G401 (cell line): ENCODE data around the gene NMNAT3. TPM values are rescaled to one million over a fixed set of nuclear protein-coding genes. Genes with fewer than 3 reads are reported as not detected.

Experiments
- DNase-seq: peaks from one replicate; pipeline ENCODE4 v3.0.0-alpha.2; 2015; ENCODE audit warnings: low spot score
- in situ Hi-C: cut with HindIII; loops from 2 replicates; pipeline ENCODE4 v1.10.0; 2016; ENCODE audit warnings: low sequenced_read_pairs, mixed read lengths
- total RNA-seq: library from RNA; depleted of rRNA; stranded (reverse); fragments of >200 nt; shearing (Covaris generic); gene quantifications from 2 replicates; pipeline ENCODE4 v1.2.3, GENCODE V29; 2014

NMNAT3 gene
- total RNA-seq, 1 experiment from 2014 or later: not detected

GRCh38 chr3:139533781-139534454, 143.9 kb downstream of the NMNAT3 start:
- peak; percentile 69 for DNase-seq

GRCh38 chr3:139532976-139533375, 144.8 kb downstream of the NMNAT3 start:
- DNase-seq: no peak
- in situ Hi-C loops: no loop called here

More at GRCh38 chr3:139533781-139534454, 143.9 kb downstream of the NMNAT3 start:
- in situ Hi-C loops: no loop called here

GRCh38 chr3:139530717-139531116, 147.1 kb downstream of the NMNAT3 start:
- no peak for DNase-seq
- in situ Hi-C loops: no loop called here

GRCh38 chr3:139529662-139530061, 148.1 kb downstream of the NMNAT3 start:
- no peak for DNase-seq
- in situ Hi-C loops: no loop called here

- in situ Hi-C loops: no loop called here
- DNase-seq: no peak
Measured at GRCh38 chr3:139528924-139529323, 148.8 kb downstream of the NMNAT3 start.

- in situ Hi-C loops: no loop called here
- DNase-seq: no peak
Measured at GRCh38 chr3:139528281-139528680, 149.5 kb downstream of the NMNAT3 start.

GRCh38 chr3:139527265-139527664, 150.5 kb downstream of the NMNAT3 start:
- DNase-seq: no peak
- in situ Hi-C loops: no loop called here

GRCh38 chr3:139526146-139526545, 151.6 kb downstream of the NMNAT3 start:
- DNase-seq: no peak
- in situ Hi-C loops: no loop called here

- in situ Hi-C loops: no loop called here
- no peak for DNase-seq
Measured at GRCh38 chr3:139524841-139525636, 152.7 kb downstream of the NMNAT3 start.

GRCh38 chr3:139523718-139524117, 154.1 kb downstream of the NMNAT3 start:
- no peak for DNase-seq
- in situ Hi-C loops: no loop called here

- DNase-seq: no peak
- in situ Hi-C loops: no loop called here
Measured at GRCh38 chr3:139523166-139523565, 154.6 kb downstream of the NMNAT3 start.

GRCh38 chr3:139522421-139522820, 155.4 kb downstream of the NMNAT3 start:
- no peak for DNase-seq
- in situ Hi-C loops: no loop called here

GRCh38 chr3:139521816-139522215, 156.0 kb downstream of the NMNAT3 start:
- DNase-seq: peak; percentile 73
- in situ Hi-C loops: no loop called here

- in situ Hi-C loops: no loop called here
- no peak for DNase-seq
Measured at GRCh38 chr3:139521144-139521543, 156.6 kb downstream of the NMNAT3 start.

- DNase-seq: no peak
- in situ Hi-C loops: no loop called here
Measured at GRCh38 chr3:139519998-139520737, 157.6 kb downstream of the NMNAT3 start.

GRCh38 chr3:139518926-139519842, 158.6 kb downstream of the NMNAT3 start:
- DNase-seq: no peak
- in situ Hi-C loops: no loop called here

GRCh38 chr3:139518306-139518705, 159.5 kb downstream of the NMNAT3 start:
- in situ Hi-C loops: no loop called here
- DNase-seq: no peak

- no peak for DNase-seq
- in situ Hi-C loops: no loop called here
Measured at GRCh38 chr3:139517321-139518065, 160.3 kb downstream of the NMNAT3 start.
